ENCODE results near the gene AMIGO2. TPM values are rescaled to one million over a fixed set of nuclear protein-coding genes. Genes with fewer than 3 reads are reported as not detected.

Gene AMIGO2
- total RNA-seq, 4 donors from 2014 or later: 1.5 to 3.4 (median 3.1) TPM

DNA sequence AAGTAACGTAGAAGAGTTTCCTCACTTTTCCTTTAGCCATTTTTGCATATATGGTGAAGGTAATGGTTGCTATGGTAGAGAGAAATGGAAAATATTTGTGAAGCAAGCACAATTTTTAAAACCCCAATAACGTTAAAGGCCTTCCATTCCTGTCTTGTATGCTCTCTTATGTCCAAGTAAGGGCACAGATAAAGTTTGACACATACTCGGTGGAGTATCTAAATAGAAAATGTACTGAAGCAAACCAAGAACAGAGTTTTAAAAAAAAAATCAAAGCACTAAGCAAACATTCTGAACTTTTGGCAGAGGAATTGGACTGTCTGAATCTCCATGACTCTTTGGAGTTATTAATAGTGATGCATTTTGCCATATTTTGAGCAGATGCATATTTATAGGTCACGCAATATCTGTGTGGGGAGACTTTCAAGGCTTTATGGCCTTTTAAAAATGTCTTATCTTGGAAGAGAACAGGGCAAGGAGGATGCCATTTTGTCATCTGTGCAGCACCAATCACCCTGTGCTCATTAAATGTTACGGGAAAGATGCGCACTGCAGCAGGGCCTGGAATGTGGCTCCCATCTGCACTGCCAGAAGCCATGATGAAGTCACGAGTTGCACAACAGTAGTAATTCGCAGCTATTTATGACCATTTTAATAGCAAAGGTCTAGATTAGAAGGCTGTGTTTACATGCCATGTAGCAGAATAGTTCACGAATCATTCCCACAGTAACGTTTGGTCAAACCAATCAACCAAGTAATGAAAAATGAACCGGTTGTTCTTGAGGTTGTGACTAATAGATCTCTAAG, 23.3 kb upstream of the AMIGO2 start:
- WGBS, 2 donors: 63 to 76% methylated on average over 10 to 11 of the region's 11 CpGs
- intact Hi-C loops (cut with DNase I; ENCODE audit: low total_unique reads): no loop called here
- no peak overlapping the region for H3K4me3 ChIP-seq (ENCODE audit: low read depth, poor library complexity, severe bottlenecking)
- DNase-seq (ENCODE audit: low spot score in 2 of 2): no peak
- no peak for TF ChIP-seq POLR2A (IDR thresholded peaks at IDR 0.05)
- TF ChIP-seq, protein P1, sequence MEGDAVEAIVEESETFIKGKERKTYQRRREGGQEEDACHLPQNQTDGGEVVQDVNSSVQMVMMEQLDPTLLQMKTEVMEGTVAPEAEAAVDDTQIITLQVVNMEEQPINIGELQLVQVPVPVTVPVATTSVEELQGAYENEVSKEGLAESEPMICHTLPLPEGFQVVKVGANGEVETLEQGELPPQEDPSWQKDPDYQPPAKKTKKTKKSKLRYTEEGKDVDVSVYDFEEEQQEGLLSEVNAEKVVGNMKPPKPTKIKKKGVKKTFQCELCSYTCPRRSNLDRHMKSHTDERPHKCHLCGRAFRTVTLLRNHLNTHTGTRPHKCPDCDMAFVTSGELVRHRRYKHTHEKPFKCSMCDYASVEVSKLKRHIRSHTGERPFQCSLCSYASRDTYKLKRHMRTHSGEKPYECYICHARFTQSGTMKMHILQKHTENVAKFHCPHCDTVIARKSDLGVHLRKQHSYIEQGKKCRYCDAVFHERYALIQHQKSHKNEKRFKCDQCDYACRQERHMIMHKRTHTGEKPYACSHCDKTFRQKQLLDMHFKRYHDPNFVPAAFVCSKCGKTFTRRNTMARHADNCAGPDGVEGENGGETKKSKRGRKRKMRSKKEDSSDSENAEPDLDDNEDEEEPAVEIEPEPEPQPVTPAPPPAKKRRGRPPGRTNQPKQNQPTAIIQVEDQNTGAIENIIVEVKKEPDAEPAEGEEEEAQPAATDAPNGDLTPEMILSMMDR (IDR thresholded peaks at IDR 0.05): no peak

- no peak for DNase-seq (ENCODE audit: low spot score in 2 of 2)
- WGBS, 2 donors: 91 to 96% methylated on average over 4 of the region's 4 CpGs
- H3K4me3 ChIP-seq (ENCODE audit: low read depth, poor library complexity, severe bottlenecking): no peak overlapping the region
- intact Hi-C loops (cut with DNase I; ENCODE audit: low total_unique reads): no loop called here
- TF ChIP-seq, protein P1 (IDR thresholded peaks at IDR 0.05): no peak
- no peak for TF ChIP-seq POLR2A (IDR thresholded peaks at IDR 0.05)
These were observed 22.6 kb upstream of the AMIGO2 start for GRCh38 chr12:47102406-47102805.

DNA sequence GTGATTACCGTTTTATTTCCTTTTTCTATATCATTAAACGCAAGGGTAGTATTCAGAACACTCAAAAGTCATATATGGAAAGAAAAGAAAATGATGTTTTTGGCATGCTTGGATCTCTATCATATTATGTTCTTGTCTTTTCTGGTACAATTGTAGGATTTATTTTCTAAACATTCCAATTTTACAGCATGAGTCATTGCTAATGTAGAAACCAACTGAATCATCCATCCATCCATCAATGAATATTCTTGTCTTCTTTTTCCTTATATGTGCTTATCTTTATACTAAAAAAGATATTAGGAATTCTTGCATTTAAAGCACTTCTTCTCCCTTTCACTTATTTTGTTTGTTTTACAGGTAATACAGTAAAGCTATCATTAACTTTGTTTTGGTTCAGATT, 20.4 kb upstream of the AMIGO2 start:
- TF ChIP-seq, protein P1 (IDR thresholded peaks at IDR 0.05): no peak
- no peak for TF ChIP-seq POLR2A (IDR thresholded peaks at IDR 0.05)
- H3K4me3 ChIP-seq (ENCODE audit: low read depth, poor library complexity, severe bottlenecking): no peak overlapping the region
- intact Hi-C loops (cut with DNase I; ENCODE audit: low total_unique reads): no loop called here
- no peak for DNase-seq (ENCODE audit: low spot score in 2 of 2)
- WGBS, 2 donors: 93 to 95% methylated on average over 2 of the region's 2 CpGs

DNA sequence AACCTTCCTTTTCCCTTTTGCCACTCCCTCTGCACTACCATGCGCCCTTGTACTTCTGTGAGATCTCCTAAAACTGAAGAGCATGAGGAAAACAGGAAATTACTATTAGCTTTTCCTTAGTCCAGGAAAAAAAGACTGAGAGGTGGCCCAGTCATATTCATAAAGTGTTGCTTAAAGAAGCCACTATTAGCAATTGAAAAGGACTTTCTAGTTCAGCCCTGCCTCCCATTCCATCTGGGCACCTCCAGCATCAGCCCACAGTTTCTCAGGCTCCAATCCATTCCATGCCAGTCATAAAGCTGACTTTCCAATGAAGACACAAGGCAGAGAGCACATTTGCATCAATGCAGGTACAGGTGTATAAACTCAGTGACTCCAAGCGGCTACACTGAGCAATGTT, 19.9 kb upstream of the AMIGO2 start:
- H3K4me3 ChIP-seq (ENCODE audit: low read depth, poor library complexity, severe bottlenecking): no peak overlapping the region
- no peak for DNase-seq (ENCODE audit: low spot score in 2 of 2)
- intact Hi-C loops (cut with DNase I; ENCODE audit: low total_unique reads): no loop called here
- WGBS, 2 donors: 48 to 98% methylated on average over 2 of the region's 2 CpGs
- TF ChIP-seq, protein P1 (IDR thresholded peaks at IDR 0.05): no peak
- TF ChIP-seq POLR2A (IDR thresholded peaks at IDR 0.05): no peak

DNA sequence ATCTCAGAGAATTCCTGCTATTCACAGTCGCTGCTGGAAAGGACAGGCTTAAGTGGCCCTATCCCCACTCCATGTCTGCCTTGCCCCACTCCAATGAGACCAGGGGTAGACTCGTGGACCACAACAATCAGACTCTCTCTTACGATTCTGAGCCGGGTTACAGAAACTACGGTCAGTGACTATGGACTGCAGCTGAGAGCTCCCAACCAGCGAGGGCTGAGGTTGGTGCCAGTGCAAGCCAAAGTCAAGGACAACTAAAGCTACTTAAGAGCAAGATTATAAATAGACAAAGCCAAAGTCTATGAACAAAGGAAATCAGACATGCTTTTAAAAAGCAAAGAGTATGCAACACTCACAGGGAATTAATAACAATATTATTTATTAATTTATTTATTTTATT, 18.3 kb upstream of the AMIGO2 start:
- DNase-seq (ENCODE audit: low spot score in 2 of 2): no peak
- WGBS, 2 donors: 96 to 97% methylated on average over 6 of the region's 6 CpGs
- TF ChIP-seq, protein P1 (IDR thresholded peaks at IDR 0.05): no peak
- no peak overlapping the region for H3K4me3 ChIP-seq (ENCODE audit: low read depth, poor library complexity, severe bottlenecking)
- intact Hi-C loops (cut with DNase I; ENCODE audit: low total_unique reads): no loop called here

Measured in lower leg skin (tissue), 4 donors.